Endometrial microvascular endothelial cells (primary cell): ENCODE data around the gene SDR42E2. TPM values are rescaled to one million over a fixed set of nuclear protein-coding genes. Genes with fewer than 3 reads are reported as not detected.

Experiments used
- in situ Hi-C: cut with HindIII; loops from 2 replicates; pipeline ENCODE4 v1.10.0; 2017; ENCODE audit warnings: low sequenced_read_pairs, low pct_unique_long_range_greater_than_20kb; ENCODE audit errors: inconsistent ontology term
- total RNA-seq: library from RNA; depleted of rRNA; stranded (reverse); fragments of >200 nt; gene quantifications from one replicate; pipeline ENCODE4 v1.2.3, GENCODE V29; 2015; ENCODE audit errors: inconsistent ontology term

SDR42E2 gene
- total RNA-seq, 1 donor from 2014 or later, result not detected

DNA sequence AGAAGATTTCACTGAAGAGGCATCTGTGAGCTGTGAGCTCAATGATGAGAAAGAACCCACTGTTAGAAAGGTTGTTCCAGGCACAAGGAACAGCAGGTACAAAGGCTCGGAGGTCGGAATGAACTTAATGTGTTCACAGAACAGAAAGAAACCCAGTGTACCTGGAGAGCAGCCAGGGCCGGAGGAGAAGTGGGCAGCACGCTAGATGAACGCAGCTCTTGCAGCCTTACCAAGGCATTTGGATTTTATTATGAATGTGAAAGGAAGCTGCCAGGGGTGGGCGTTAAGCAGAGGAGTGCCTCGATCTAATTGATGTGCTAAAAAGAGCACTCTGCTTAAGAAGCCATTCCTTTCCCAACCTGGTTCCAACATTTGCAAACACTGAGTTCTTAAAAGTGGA is 62.8 kb downstream of the SDR42E2 start:
- in situ Hi-C loops, result no loop called here

DNA sequence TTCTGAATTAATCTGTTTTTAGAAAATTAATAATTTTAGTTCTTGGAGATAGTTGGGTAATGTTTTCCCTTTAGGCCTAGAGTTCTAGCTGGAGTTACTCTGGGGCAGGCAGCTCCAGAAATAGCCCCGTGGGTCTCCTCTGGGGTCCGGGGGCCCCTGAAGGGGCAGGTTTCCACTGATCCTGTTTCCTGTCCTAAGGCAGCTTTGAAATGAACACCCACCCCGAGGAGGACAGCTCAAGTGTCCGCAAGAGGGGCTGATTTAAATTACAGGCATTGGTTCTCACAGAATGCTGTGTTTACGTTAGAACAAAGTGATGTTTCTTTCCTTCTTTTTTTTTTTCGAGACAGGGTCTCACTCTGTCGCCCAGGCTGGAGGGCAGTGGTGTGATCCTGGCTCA is 67.6 kb downstream of the SDR42E2 start:
- in situ Hi-C loops, result no loop called here

GRCh38 chr16:22232277-22233036 is 70.2 kb downstream of the SDR42E2 start:
- in situ Hi-C loops, result no loop called here

DNA sequence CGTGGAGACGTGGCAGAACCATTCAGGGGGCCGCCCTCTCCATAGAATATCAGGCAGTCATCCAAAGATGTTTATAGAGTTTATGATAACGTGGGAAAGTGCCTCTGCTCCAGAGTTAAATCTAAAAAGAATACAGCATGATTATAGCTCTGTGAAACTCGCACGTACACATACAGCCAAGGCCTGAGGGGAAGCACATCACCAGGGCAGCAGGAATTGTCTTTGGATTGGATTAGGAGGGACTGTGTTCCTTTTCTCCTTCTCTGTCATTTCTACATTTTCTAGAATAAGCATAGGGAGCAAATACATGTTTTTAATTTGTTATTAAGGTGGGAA is 70.7 kb downstream of the SDR42E2 start:
- in situ Hi-C loops, result no loop called here

GRCh38 chr16:22235839-22236745 is 73.8 kb downstream of the SDR42E2 start:
- in situ Hi-C loops, result no loop called here

- in situ Hi-C loops, result no loop called here
These were observed 77.0 kb downstream of the SDR42E2 start for GRCh38 chr16:22239131-22239805.

DNA sequence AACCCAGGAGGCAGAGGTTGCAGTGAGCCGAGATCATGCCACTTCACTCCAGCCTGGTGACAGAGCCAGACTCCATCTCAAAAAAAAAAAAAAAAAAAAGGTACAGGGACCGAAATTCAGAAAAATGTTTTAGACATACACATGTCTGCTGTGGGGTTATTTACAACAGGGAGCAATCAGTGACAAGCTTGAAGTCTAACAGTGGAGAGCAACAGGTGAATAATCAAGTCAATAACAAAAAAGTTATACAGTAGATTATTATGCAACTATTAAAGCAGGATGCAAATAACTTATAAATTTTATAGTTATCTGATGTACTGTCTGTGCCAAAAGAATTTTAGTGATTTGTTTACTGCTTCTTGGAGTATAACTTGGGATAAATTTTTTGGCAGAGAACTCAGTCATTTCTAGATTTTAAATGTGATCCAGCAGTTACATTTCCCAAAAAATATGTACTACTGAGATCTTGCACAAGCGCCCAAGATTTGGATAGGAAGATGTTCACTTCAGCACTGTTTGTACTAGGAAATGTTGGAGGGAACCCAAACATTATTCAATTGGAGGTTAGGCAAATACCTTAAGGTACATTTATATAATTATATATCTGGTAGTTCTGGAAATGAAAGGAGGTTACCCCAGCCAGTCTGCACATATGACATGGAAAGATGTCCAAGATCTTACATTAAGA is 77.9 kb downstream of the SDR42E2 start:
- in situ Hi-C loops, result no loop called here

Other genes with a start within 250 kb of the SDR42E2 start
- gene UQCRC2, start 209.1 kb upstream of the SDR42E2 start, total RNA-seq, result 213 TPM
- gene PDZD9, start 161.4 kb upstream of the SDR42E2 start, total RNA-seq, result not detected
- 42.5 TPM for gene MOSMO, start 154.4 kb upstream of the SDR42E2 start, total RNA-seq
- not detected for gene VWA3A, start 70.0 kb upstream of the SDR42E2 start, total RNA-seq
- gene EEF2K, start 43.8 kb downstream of the SDR42E2 start, total RNA-seq, result 23.9 TPM
- gene POLR3E, start 134.9 kb downstream of the SDR42E2 start, total RNA-seq, result 57.0 TPM
- gene CDR2, start 212.1 kb downstream of the SDR42E2 start, total RNA-seq, result 28.6 TPM